Spleen (tissue), 7 donors: ENCODE results near the gene LRRC3.

ENCODE experiments used
- POLR2A ChIP-seq, 3 donors: fragments of 450-650 bp; IDR thresholded peaks; one replicate each; pipeline ENCODE4 v1.5.1; 2017; ENCODE audit warnings: antibody characterized with exemption in 3 of 3, mild to moderate bottlenecking in 1 of 3
- POLR2AphosphoS5 ChIP-seq, 3 donors: sonication (generic); formaldehyde crosslinking; IDR thresholded peaks; one replicate each; pipeline ENCODE4 v1.5.1; 2017; ENCODE audit warnings: antibody characterized with exemption in 3 of 3
- TF ChIP-seq, protein P1 (sequence below), 11 experiments: fragments of 200-600 bp in 7 of 11; fragments of 450-650 bp in 4 of 11; sonication (generic) in 4 of 11; IDR thresholded peaks in 8 of 11; conservative IDR thresholded peaks in 3 of 11; 1 replicate in 7 of 11; 2 replicates in 4 of 11; pipeline versions ENCODE4 v1.4.0 to v1.8.0; 2016 to 2021; ENCODE audit warnings: antibody characterized with exemption in 11 of 11, inconsistent platforms in 4 of 11, mild to moderate bottlenecking in 1 of 11
- donor health status: DM: no; HTN: no; CAD: no; lungs with moderate emphysema.
- donor health status: DM: no; HTN: no; CAD: no.
- donor health status: DM: no; HTN: no; CAD: no.

DNA sequence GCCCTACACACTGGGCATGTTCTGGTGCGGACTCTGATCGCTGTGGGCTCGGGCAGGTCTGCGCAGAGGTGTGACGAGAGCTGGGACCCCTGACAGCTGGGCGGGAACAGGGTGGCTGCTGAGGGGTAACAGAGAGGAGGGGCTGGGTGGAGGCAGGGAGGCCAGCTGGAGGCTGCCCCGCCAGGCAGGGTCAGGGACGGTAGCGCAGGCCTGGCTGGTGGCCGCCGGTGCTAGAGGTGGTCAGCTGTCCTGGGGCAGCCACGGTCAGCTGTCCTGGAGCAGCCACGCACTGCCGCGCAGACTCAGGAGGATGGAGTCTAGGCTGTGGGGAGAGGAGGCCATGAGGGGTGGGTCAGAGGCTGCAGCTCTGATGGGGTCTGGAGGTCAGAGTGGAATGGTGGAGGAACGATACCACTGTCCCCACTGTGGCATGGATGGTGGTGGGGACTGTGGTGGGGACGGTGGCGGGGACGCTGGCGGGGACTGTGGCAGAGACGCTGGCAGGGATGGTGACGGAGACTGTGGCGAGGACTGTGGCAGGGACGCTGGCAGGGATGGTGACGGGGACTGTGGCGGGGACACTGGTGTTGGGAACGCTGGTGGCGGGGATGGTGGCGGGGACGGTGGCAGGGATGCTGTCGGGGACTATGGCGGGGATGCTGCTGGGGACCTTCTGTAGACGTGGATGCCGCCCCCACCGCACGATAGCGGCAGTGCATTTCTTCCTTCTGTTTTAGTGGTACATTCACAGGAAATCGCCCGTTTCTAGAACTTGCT is 21.3 kb upstream of the LRRC3 start:
- TF ChIP-seq, protein P1, sequence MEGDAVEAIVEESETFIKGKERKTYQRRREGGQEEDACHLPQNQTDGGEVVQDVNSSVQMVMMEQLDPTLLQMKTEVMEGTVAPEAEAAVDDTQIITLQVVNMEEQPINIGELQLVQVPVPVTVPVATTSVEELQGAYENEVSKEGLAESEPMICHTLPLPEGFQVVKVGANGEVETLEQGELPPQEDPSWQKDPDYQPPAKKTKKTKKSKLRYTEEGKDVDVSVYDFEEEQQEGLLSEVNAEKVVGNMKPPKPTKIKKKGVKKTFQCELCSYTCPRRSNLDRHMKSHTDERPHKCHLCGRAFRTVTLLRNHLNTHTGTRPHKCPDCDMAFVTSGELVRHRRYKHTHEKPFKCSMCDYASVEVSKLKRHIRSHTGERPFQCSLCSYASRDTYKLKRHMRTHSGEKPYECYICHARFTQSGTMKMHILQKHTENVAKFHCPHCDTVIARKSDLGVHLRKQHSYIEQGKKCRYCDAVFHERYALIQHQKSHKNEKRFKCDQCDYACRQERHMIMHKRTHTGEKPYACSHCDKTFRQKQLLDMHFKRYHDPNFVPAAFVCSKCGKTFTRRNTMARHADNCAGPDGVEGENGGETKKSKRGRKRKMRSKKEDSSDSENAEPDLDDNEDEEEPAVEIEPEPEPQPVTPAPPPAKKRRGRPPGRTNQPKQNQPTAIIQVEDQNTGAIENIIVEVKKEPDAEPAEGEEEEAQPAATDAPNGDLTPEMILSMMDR (IDR thresholded peaks at IDR 0.05 in 8 of 11, conservative IDR thresholded peaks at IDR 0.05 in 3 of 11) = no peak
- TF ChIP-seq POLR2AphosphoS5 (IDR thresholded peaks at IDR 0.05) (no peak), POLR2A (IDR thresholded peaks at IDR 0.05) (no peak)
